ENCODE measurements around the gene ALMS1.
A peak's percentile ranks its signal among the peaks of the same experiment; 100 is the strongest.
"Not testable (repeated sequence)": the region's sequence is repeated elsewhere in the genome, so short reads cannot be mapped to it uniquely, and the experiment has no call there.

Gene ALMS1

DNA sequence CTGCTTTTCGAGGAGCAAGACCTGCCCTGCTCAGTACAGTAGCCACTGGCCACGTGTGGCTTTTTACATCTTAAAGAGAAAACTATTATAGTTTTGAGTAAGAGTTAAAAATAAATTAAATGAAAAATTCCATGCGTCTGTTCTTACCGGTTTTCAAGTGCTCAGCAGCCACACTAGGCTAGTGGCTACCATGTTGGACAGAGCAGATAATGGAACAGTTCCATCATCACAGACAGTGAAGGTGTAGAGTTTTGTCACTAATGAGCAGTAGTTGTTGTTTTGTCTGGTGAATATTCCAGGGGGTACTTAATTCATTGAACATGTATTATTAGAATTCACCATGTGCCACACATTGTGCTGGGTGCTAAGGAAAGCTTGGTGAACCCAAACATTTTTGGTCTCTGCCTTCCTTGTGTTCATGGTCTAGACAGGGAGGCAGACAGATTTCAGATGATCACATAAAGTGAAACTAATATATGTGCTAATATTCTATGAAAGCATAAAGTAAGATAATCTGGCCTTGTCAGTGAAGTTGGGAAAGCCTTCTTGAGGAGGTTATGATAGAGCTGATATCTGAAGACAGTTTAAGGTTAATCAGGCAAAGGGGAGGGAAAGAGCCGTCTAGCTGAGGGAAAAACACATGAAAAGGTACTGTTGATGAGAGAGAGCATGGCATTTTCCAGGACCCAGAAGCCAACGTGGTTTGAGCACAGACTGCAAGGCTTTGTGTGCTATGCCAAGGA, 1.4 kb downstream of the ALMS1 start:
- peak; percentile 2 for DNase-seq (ENCODE audit: low spot score)

DNA sequence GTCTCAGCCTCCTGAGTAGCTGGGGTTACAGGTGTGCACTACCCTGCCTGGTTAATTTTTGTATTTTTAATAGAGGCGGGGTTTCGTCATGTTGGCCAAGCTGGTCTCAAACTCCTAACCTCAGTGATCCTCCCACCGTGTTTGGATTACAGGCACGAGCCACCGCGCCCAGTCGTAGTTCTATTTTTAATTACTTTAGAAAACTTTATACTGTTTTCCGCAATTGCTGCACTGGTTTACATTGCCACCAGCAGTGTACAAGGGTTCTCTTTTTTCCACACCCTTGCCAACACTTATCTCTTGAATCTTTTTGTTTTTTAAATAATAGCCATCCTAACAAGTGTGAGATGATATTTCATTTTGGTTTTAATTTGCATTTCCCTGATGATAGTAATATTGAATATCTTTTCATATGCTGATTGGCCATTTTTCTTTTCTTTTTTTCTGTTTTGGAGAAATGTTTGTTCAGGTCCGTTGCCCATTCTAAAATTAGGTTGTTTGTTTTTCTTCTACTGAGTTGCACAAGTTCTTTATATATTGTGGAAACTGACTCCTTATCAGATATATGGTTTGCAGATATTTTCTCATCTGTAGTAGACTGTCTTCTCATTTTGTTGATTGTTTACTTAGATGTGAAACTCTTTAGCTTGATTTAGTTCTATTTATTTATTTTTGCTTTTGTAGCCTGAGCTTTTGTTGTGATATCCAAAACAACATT, 16.9 kb downstream of the ALMS1 start:
- DNase-seq (ENCODE audit: low spot score): no peak

DNA sequence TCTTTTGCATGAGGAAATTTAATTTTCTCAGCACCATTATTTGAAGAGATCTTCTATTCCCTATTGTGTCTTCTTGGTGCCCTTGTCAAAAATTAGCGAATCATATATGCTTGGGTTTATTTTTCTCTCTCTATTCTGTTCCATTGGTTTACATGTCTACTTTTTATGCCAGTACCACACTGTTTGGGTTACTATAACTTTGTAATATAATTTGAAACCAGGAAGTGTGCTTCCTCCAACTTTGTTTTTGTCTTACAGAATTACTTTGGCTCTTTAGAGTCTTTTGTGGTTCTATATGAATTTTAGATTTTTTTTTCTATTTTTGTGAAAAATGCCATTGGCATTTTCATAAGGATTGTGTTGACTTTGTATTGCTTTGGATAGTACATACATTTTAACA, 17.6 kb downstream of the ALMS1 start:
- no peak for DNase-seq (ENCODE audit: low spot score)

DNA sequence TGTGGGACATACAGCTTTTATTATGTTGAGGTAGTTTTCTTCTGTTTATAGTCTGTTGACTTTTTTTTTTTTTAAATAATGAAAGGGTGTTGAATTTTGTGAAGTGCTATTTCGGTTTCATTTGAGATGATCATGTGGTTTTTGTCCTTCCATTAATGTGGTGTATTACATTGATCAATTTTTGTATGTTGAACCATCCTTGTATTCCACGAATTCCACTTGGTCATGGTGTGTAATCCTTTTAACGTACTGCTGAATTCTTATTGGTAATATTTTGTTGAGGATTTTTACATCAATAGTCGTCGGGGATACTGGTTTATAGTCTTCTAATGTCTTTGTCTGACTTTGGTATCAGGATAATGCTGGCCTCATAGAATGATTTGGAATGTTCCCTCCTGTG, 18.8 kb downstream of the ALMS1 start:
- no peak for DNase-seq (ENCODE audit: low spot score)

DNA sequence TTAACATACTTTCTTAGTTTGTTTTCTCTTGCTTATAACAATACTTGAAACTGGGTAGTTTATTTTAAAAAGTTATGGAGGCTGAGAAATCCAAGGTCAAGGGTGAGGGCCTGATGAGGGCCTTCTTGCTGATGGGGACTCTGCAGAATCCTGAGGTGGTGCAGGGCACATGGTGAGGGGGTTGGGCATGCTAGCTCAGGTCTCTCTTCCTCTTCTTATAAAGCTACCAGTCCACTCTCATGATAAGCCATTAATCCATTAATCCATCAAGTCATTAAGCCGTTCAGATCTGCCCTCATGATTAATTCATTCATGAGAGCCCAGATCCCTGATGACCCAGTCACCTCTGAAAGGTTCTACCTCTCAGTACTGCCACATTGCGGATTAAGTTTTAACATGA, 21.4 kb downstream of the ALMS1 start:
- no peak for DNase-seq (ENCODE audit: low spot score)

DNA sequence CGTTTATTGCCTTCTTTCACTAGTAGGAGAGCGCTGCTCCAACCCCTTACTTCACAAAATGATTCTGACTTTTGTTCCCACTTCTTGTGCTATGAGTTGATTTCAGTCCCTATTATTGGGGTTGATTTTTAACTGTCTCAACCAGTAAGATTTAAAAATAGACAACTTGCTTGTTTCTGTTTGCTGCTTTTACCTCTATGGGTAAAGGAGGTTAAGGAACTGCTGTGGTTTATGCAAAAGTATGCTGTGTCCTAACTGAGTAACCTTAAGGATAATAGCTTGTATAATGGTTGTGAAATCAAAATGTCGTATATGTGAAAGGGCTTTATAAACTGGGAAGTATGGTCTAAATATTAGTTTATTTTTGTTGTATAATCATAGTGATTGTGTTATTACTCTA, 22.6 kb downstream of the ALMS1 start:
- DNase-seq (ENCODE audit: low spot score): no peak

DNA sequence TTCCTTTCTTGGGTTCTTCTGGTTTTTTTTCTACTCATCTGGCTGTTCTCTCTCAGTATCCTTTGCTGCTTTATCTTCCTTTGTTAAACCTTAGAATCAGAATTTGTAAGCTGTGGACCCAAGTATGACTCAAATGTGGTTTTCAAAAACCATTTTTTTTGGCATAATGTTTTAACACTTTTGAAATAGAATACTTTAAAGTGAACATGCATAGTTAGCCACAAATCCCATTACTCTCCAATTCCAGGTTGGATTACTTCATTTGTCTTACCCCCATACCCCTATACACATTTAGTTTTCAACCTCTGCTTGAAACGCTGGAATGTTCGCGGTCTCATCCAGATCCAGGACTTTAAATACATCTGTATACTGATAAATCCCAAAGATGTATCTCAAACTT, 29.1 kb downstream of the ALMS1 start:
- no peak for DNase-seq (ENCODE audit: low spot score)

DNA sequence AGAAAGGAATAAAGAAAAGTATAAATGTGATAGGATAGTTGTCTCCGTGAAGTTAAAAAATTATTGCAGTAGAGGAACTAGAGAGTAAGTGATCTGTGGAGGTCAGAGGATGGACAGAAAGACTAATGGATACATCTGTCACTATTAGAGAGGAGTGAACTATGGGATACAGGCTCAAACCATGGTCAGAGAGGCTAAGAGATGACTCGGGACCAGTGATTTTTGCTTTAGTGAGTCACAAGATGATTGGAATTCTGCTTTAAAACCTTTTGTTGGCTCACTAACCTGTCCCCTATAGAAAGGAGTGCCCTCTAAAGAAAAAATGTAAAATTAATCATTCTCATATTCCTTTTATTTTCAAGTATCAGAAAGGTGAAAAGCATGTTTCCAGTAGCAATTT, 30.3 kb downstream of the ALMS1 start:
- no peak for DNase-seq (ENCODE audit: low spot score)

DNA sequence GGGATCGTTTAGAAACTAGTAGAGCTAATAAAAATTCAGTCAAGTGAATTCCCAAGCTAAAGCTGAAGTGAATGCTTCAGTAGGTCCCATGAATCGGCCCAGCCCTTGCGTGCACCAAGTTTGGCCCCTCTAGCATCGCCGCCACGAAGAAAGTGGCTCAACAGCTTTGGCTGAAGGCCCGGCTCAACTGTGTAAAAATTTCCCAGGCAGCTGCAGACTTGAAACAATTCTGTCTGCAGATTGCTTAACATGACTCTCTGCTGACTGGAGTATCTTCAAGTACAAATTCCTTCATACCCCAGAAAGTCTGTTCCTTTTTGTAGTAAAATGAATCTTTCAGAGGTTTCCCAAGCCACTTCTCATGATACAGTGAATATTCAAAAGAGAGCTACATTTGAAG, 32.7 kb downstream of the ALMS1 start:
- no peak for DNase-seq (ENCODE audit: low spot score)

DNA sequence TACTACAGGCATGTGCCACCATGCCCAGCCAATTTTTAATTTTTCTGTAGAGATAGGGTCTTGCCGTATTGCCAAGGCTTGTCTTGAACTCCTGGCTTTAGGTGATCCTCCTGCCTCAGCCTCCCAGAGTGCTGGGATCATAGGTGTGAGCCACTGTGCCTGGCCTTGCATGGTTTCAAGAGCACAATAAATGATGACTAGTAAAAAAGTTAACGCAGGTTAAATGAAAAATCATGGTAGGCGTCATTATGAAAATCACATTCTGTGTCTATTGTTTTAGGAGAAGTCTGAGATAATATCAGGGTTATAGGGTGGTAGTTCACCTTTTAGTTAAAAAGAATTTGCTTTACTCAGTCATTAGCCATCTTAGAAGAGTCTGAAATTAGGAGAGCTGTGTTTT, 38.3 kb downstream of the ALMS1 start:
- DNase-seq (ENCODE audit: low spot score): no peak

DNA sequence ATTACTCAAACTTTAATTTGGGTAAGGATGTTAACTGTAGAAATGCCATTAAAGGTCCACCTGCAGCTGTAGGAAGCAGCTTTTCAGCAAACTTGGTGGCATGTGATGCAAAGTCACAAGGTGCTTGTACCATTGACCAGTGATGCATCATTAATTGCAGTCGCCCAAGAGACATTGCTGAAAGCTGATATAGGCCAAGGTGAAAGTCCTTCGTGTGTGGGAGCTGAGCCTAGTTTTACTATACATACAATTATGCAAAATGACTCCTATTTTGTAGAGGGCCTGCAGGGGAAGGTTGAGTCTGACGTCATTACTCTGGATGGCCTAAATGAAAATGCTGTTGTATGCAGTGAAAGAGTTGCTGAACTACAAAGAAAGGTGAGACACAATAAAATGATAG, 40.5 kb downstream of the ALMS1 start:
- DNase-seq (ENCODE audit: low spot score): no peak

DNA sequence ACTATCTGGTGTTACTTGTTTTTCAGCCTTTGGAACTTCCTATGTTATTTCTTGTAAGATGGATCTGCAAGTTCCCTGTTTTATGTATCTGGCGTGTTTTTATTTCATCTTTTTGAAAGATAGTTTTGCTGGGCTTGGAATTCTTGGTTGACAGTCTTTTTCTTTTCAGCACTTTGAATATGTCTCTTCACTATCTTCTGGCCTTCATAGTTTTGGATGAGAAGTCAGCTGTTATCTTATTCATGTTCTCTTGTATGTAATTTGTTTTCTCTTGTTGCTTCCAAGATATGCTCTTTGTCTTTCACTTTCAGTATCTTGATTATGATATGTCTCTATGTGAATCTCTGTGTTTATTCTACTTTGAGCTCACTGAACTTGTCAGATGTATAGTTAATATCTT, 50.4 kb downstream of the ALMS1 start:
- no peak for DNase-seq (ENCODE audit: low spot score)

DNA sequence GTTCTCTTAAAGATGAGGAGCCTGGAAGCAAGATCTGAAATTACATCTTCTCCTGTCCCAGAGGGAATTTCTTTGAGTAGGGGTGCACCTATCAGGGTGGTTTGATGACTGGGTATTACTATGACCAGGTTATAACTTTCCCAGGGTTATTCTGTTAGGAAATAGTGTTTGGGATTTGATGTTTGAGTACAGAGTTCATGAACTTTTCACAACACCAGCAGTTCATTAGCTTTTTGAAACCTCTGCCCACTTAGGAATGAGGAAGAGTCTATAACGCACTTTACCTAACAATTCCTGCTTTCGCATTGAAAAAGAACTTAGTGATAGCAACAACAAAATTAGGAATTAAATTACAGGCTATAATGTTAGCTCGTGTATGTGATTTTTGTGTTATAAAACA, 58.6 kb downstream of the ALMS1 start:
- no peak for DNase-seq (ENCODE audit: low spot score)

DNA sequence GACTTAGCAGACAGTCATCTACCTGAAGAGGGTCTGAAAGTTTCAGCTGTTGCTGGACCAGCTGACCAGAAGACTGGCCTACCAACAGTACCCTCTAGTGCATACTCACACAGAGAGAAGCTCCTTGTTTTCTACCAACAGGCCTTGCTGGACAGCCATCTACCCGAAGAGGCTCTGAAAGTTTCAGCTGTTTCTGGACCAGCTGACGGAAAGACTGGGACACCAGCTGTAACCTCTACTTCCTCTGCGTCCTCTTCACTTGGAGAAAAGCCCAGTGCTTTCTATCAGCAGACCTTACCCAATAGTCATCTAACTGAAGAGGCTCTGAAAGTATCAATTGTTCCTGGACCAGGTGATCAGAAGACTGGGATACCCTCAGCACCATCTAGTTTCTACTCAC, 63.2 kb downstream of the ALMS1 start:
- DNase-seq (ENCODE audit: low spot score): no peak

DNA sequence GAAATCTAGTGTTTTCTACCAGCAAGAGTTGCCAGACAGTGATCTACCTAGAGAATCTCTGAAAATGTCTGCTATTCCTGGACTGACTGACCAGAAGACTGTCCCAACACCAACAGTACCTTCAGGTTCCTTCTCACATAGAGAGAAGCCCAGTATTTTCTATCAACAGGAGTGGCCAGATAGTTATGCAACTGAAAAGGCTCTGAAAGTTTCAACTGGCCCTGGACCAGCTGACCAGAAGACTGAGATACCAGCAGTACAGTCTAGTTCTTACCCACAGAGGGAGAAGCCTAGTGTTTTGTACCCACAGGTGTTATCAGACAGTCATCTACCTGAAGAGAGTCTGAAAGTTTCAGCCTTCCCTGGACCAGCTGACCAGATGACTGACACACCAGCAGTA, 63.8 kb downstream of the ALMS1 start:
- DNase-seq (ENCODE audit: low spot score): no peak

DNA sequence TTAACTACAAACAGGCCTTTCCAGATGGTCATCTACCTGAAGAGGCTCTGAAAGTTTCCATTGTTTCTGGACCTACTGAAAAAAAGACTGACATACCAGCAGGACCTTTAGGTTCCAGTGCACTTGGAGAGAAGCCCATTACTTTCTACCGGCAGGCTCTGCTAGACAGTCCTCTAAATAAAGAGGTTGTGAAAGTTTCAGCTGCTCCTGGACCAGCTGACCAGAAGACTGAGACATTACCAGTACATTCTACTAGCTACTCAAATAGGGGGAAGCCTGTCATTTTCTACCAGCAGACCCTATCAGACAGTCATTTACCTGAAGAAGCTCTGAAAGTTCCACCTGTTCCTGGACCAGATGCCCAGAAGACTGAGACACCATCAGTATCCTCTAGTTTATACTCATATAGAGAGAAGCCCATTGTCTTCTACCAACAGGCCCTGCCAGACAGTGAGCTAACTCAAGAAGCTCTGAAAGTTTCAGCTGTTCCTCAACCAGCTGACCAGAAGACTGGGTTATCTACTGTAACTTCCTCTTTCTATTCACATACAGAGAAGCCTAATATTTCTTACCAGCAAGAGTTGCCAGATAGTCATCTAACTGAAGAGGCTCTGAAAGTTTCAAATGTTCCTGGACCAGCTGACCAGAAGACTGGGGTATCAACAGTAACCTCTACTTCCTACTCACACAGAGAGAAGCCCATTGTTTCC, 65.8 kb downstream of the ALMS1 start:
- no peak for DNase-seq (ENCODE audit: low spot score)

DNA sequence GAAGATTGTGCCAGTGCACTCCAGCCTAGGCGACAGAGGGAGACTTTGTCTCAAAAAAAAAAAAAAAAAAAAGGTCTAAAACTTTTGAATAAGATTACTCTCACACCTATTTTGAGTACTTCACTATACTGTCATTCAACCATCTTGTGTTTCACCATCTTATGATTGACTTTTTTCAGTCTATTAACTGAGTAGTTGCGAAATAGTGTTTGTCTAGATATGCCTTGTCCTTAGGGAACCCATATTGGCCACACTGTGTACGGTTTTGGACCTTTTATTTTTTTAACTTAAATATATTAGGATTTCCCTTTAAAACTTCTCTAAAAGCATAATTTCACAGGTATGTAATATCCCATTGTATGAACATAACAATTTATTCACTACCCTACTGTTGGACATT, 72.3 kb downstream of the ALMS1 start:
- DNase-seq (ENCODE audit: low spot score): no peak

DNA sequence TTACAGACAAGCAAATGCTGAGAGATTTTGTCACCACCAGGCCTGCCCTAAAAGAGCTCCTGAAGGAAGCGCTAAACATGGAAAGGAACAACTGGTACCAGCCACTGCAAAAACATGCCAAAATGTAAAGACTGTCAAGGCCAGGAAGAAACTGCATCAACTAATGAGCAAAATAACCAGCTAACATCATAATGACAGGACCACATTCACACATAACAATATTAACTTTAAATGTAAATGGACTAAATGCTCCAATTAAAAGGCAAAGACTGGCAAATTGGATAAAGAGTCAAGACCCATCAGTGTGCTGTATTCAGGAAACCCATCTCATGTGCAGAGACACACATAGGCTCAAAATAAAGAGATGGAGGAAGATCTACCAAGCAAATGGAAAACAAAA, 76.8 kb downstream of the ALMS1 start:
- not testable (repeated sequence) for DNase-seq (ENCODE audit: low spot score)

DNA sequence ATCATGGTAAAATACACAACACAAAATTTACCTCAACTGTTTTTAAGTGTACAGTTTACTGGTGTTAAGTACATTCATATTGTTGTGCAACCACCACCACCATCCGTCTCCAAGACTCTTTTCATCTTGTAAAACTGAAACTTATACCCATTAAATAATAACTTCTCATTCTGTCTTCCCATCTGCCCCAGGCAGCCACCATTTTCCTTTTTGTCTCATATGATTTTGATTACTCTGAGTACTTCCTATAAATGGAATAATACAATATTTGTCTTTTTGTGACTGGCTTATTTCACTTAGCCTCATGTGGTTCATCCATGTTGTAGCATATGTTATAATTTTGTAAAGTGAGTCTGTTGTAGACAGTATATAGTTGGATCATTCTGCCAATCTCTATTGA, 82.7 kb downstream of the ALMS1 start:
- no peak for DNase-seq (ENCODE audit: low spot score)

DNA sequence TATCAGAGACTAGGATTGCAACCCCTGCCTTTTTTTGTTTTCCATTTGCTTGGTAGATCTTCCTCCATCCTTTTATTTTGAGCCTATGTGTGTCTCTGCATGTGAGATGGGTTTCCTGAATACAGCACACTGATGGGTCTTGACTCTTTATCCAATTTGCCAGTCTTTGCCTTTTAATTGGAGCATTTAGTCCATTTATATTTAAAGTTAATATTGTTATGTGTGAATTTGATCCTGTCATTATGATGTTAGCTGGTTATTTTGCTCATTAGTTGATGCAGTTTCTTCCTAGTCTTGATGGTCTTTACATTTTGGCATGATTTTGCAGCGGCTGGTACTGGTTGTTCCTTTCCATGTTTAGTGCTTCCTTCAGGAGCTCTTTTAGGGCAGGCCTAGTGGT, 98.2 kb downstream of the ALMS1 start:
- DNase-seq (ENCODE audit: low spot score): not testable (repeated sequence)

DNA sequence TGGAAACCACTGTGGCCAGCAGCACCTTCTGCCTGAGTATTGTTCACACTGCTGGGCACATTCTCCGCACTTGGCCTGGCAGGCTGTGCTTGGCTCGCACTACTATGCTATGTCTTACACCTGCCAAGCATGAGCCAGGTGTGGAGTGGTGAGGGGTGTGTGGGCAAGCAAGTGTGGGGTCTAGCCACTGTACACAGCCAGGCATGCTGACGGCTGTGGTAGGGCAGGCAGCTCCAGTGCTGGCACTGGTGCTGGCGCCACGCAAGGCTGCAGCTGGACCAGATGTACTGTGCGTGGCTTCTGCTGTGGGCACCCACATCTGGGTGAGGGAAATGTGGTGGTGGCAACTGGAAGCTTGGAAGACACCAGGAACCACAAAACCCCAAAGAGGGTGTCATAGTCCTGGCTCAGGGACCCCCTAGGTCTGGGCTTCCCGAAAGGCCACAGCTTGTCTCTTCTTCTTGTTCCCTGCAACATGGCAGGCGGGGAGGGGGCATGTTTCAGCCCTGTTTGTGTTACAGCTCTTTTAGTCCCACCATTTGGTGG, 101.5 kb downstream of the ALMS1 start:
- no peak for DNase-seq (ENCODE audit: low spot score)

DNA sequence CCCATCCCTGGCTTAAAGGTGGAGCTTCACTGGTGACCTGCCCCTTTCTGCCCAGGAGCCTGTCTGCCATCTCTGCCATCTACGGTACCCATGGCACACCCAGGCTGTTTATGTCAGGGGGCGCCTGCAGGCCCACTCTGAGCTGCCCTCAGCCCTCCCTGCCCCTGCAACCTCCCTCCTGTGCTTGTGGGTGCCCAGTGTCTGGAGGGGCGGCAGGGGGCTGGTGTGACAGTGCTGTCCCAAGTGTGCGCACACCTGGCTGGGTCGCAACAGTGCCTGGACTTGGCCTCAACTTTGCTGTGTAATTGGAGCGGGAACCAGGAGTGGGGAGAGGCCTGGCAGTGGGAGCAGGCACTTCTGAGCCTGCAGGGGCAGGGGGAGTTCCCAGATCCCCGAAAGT, 102.4 kb downstream of the ALMS1 start:
- DNase-seq (ENCODE audit: low spot score): no peak

DNA sequence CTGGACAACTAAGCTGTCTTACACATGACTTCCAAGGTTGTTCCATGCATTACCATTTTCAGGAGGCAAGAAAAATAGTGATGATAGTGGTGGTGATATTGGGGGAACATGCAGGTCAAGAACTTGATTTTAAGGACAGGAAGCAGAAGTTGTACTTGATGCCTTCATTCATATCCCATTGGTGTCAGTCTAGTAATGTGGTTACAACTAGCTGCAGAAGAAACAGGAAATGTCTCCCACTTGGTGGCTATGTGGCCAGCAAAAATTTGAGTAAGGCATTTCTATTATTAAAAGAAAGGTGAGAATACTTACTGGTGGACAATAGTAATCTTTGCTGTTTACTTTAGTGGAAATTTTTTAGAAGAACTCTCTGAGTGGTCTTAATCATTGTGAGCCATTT, 103.4 kb downstream of the ALMS1 start:
- DNase-seq (ENCODE audit: low spot score): no peak
